Endothelial cell of umbilical vein (primary cell): ENCODE measurements around the gene UGT1A7.

Experiments used
- EZH2 ChIP-seq: IDR thresholded peaks from 2 replicates; pipeline ENCODE4 v1.6.1; 2012; ENCODE audit warnings: borderline replicate concordance, low read depth, mild to moderate bottlenecking, moderate library complexity, low read length, inconsistent platforms; ENCODE audit not compliant: severe bottlenecking
- FOS ChIP-seq: IDR thresholded peaks from 2 replicates; pipeline ENCODE4 v1.6.1; 2011; ENCODE audit warnings: mild to moderate bottlenecking, low read length, moderate library complexity, borderline replicate concordance; ENCODE audit not compliant: insufficient read depth
- GATA2 ChIP-seq: IDR thresholded peaks from 2 replicates; pipeline ENCODE4 v1.7.0; 2011; ENCODE audit warnings: low read depth, mild to moderate bottlenecking, moderate library complexity, mixed read lengths, low read length; ENCODE audit not compliant: insufficient read length, insufficient read depth
- POLR2AphosphoS5 ChIP-seq: IDR thresholded peaks from 2 replicates; pipeline ENCODE4 v1.6.1; 2012; ENCODE audit warnings: low read depth, mild to moderate bottlenecking, control low read depth, low read length, moderate library complexity; ENCODE audit not compliant: insufficient read depth
- TF ChIP-seq, protein P1 (sequence below), 2 donors: IDR thresholded peaks; 1 replicate in 1 of 2; 2 replicates in 1 of 2; pipeline ENCODE4 v1.5.1; 2011; ENCODE audit warnings: low read length in 2 of 2, mild to moderate bottlenecking in 2 of 2, moderate library complexity in 2 of 2, control low read depth in 1 of 2, inconsistent platforms in 1 of 2, low read depth in 1 of 2; ENCODE audit not compliant: insufficient read depth in 1 of 2; ENCODE audit errors: extremely low read depth in 1 of 2

DNA sequence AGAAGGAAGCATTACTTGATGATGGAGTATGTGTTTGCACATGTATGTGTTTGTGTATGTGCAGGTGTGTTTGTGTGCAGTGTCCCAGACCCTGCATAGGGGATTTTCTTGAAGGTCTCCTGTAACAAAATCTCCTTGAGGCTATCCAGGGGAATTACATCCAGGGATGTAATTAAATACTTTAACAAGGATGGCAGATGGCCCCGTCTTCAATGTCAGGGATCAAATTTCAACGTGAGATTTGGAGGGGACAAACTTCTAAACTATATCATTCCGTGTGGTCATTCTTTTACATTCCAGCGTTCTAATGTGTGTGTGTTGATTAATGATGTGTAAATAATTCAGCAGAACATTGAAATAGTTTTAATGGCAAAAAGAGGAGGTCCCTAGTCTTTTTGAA is 6.7 kb upstream of the UGT1A7 start:
- TF ChIP-seq EZH2: no peak
- TF ChIP-seq POLR2AphosphoS5: no peak
- TF ChIP-seq, protein P1, sequence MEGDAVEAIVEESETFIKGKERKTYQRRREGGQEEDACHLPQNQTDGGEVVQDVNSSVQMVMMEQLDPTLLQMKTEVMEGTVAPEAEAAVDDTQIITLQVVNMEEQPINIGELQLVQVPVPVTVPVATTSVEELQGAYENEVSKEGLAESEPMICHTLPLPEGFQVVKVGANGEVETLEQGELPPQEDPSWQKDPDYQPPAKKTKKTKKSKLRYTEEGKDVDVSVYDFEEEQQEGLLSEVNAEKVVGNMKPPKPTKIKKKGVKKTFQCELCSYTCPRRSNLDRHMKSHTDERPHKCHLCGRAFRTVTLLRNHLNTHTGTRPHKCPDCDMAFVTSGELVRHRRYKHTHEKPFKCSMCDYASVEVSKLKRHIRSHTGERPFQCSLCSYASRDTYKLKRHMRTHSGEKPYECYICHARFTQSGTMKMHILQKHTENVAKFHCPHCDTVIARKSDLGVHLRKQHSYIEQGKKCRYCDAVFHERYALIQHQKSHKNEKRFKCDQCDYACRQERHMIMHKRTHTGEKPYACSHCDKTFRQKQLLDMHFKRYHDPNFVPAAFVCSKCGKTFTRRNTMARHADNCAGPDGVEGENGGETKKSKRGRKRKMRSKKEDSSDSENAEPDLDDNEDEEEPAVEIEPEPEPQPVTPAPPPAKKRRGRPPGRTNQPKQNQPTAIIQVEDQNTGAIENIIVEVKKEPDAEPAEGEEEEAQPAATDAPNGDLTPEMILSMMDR (IDR thresholded peaks at IDR 0.05; ENCODE audit: extremely low read depth in 1 of 2, insufficient read depth in 1 of 2, low read depth in 1 of 2, low read length in 2 of 2): no peak
- TF ChIP-seq FOS: no peak
- no peak for TF ChIP-seq GATA2
